Activated CD4-positive, alpha-beta T cell treated with anti-CD3 and anti-CD28 coated beads, Interleukin-10, Interleukin-2, amounts not matched to agents 100 ng/mL and 50 ng/mL, durations not matched to agents 16 hours and 8 hours (primary cell): ENCODE results near the gene PFN1.
A peak's percentile ranks its signal among the peaks of the same experiment; 100 is the strongest.

Experiments
- DNase-seq: peaks from one replicate; pipeline ENCODE4 v3.0.0-alpha.2; 2020

Gene PFN1

GRCh38 chr17:4967539-4968485 lies 19.5 kb upstream of the PFN1 start, which contains the start of gene SPAG7:
Gene SPAG7 (minus strand): TSS chr17:4967817. CDS start chr17:4967804, 13 bp downstream.
- DNase-seq: peak; percentile 95

DNA sequence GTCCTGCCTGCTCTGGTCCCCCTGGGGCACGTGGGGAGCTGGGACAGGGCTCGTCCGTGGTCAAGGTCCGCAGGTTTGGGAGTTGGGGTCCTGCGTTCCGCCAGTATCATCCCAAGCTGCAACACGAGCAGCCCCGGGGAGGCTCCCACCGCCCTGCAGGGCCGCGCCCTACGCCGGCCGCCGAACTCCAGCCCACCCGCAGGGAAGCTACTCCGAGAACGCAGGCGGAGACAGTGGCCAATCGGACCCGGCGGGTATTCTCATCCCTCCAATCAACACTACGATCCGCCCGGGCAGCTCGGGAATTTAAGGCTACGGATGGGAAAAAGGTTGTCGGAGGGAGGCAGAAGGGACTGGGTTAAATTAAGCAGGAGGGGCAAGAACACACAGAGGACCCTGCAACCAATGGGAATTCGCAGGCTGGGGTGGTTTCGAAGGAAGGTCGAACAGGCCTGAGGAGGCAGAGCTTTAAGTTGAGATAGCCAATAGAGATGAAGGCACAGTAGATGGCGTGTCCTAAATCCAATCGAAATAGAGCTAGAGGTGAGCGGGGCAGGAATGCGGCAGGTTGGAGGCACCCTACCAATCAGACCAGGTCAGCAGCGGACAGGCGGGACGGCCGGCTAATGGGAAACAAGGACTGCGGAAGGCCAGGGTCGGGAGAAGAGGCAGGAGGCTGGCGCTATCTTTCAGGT lies 18.7 kb upstream of the PFN1 start:
- peak; percentile 99 for DNase-seq

DNA sequence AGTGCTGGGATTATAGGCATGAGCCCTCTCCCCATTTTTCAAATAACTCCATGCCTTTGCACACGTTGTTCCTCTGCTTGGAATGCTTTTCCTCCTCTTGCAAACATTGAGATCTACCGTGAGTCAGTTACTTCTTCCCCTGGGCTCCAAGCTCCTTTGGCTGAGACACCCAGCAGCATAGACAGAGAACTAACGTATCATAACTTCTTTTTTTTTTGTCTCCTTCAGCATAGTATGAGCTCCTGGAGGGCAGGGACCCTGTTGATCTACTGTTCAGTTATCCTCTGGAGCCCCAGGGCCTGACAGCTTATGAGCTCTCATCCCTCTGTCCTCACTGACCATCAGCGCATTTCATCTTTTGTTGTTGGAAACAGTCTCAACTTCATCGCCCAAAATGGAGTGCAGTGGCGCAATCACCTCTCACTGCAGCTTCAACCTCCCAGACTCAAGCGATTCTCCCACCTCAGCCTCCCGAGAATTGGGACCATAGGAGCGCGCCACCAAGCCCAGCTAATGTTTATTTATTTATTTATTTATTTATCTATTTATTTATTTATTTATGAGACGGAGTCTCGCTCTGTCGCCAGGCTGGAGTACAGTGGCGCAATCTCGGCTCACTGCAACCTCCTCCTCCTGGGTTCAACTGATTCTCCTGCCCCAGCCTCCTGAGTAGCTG lies 17.1 kb upstream of the PFN1 start:
- DNase-seq: no peak

GRCh38 chr17:4960279-4960922 lies 12.1 kb upstream of the PFN1 start:
- no peak for DNase-seq

GRCh38 chr17:4959261-4959965 lies 11.1 kb upstream of the PFN1 start:
- no peak for DNase-seq

- no peak for DNase-seq
These were observed 9.8 kb upstream of the PFN1 start for GRCh38 chr17:4958102-4958501.

DNA sequence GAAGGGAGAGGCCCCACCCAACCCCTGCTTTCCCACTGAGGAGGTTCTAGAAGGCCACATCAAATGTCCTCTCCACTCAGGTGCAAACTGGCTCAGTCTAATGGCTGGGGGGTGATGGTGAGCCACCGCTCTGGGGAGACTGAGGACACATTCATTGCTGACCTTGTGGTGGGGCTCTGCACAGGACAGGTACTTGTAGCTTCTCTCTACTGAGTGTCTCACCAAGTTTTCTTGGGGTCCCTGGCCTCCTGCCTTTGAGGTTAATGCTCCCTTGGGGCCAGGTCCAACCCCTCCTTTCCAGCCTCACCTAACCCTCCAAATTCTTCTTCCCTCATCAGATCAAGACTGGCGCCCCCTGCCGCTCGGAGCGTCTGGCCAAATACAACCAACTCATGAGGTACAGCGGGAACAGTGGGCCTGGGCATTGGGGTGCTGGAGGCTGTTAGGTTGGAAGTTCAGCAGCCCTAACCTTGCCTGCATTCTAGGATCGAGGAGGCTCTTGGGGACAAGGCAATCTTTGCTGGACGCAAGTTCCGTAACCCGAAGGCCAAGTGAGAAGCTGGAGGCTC lies 8.2 kb upstream of the PFN1 start:
- peak; percentile 41 for DNase-seq

DNA sequence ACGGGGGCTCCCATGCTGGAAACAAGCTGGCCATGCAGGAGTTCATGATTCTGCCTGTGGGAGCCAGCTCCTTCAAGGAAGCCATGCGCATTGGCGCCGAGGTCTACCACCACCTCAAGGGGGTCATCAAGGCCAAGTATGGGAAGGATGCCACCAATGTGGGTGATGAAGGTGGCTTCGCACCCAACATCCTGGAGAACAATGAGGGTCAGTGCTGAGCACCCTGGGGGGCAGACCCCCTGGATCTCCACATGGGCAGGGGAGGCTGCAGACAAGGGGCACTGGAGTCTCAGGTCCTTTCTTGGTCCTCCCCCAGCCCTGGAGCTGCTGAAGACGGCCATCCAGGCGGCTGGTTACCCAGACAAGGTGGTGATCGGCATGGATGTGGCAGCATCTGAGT lies 6.8 kb upstream of the PFN1 start:
- DNase-seq: no peak

DNA sequence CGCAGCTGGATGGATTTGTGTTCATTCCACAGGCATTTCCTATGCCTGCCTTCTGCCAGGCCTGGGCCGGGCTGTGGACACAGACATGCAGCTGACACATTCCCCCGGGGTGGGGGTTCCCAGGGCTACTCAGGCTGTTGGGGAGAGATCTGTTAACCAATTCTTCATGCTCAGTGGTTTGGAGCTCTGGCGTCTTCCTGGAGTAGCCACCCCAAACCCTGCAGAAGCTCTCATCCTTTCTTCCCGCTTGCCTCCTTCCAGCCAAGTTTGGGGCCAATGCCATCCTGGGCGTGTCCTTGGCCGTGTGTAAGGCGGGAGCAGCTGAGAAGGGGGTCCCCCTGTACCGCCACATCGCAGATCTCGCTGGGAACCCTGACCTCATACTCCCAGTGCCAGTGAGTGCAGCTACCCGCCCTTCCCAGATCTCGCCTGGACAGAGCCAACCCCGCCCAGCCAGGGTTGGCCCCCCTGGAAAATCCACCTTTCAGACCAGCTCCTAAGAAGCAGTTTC lies 5.2 kb upstream of the PFN1 start:
- DNase-seq: no peak

DNA sequence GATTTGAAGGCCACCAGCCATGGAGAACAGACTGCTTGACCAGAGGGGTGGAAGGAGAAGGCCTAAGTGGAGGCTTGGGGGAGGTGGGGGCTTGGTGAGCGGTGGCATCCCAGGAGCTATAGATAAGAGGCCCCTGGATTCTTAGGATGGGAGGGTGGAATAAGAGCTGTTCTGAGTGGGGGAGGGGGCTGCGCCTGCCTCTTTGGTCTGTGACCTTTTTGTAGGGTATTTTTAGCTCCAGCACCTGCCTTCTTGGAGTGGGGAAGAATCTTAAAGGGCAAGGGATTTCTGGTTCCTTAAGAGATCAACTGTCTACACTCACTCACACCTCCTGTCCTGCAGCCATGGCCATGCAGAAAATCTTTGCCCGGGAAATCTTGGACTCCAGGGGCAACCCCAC lies 3.2 kb upstream of the PFN1 start:
- no peak for DNase-seq

DNA sequence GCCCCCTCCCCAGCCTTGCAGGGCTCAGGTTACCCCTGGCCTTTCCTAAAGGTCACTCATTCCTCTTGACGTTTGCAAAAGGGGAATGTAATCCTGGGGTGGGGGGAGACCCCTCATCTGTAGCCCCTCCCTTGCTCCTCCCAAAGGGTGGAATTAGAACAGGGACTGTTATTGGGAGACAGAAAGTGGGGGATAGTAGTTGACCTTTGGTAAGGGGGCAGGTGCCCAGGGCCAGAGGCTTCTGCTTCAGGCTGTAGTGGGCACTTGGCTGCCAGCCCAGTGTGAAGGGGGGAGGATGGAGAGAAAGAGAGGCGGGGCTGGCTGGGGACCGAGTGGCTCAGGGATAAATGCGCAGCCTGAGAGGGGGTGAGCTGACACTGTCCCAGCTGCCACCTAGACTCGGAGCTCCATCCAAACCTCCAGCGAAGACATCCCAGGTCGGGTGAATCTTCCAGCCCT lies 2.4 kb upstream of the PFN1 start, which contains the start of gene ENO3:
Gene ENO3, plus strand, starts transcription at position 374 of the 459 bp plus-strand sequence. CDS start 711 bp downstream, outside the sequence.
- DNase-seq: no peak

DNA sequence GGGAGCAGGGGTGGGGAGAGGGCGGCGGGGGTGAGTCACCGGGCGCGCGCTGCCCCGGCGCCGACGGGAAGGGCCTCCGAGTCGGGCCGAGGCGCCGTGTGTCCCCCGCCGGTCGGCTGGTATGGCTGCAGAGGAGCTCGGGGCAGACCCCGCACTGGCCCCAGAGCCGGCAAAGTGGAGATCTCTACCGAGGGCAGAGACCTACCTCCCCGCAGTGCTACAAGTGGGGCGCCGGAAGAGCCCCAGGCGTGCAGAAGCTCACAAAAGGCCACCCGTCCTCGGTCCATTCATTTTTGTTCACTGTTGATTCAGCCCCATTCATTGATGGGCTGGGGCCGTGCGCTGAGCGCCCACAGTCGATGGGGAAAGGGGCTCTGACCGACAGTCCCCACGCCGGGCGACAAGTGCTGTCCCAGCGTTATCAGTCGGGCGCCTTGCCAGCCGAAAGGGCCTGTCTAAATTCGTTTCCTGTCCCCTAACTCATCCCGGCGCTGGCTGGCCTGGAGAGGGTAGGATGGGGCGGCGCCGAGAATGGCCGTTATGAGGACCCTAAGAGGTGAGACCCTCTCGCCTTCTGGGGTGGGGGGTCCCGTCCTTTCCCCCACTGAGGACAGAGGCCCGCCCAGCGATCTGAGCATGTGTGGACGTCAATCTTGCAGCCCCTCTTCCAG lies 1.9 kb upstream of the PFN1 start:
- peak; percentile 41 for DNase-seq

DNA sequence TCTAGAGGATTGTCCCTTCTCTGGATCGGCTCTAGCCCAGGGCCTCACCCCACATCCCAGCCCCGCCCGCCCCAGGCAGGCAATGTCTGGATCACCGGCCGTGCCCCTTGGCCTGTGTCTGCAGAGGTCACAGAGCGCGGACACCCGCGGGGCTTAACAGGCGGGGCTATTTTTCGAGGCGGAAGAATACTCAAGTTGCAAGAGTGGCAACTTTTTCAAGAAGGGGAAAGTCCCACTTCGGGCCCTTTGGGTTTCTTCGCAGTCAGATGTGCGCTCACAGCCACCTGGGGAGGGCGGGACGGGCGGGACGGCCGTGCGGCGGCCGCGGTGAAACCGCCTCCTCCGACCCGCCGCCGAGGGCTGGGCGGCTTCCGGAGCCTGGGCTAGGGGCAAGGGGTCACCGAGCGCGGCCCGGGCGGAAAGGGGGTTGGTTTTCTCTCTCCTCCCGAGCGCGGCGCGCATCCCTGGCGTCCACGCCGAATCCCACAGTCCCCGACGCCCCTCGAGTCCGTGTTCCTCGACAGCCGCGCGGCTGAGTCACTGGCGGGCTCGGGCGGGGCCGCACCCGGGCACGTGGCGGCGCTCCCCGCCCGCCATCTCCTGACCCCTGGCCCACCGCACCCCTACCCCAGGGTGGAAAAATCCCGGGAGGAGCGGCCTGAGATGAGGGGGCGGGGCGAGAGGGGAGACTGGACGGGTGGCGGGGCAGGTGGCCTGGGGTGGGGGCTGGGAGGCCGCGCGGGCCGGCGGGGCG lies 1.2 kb upstream of the PFN1 start:
- peak; percentile 90 for DNase-seq

DNA sequence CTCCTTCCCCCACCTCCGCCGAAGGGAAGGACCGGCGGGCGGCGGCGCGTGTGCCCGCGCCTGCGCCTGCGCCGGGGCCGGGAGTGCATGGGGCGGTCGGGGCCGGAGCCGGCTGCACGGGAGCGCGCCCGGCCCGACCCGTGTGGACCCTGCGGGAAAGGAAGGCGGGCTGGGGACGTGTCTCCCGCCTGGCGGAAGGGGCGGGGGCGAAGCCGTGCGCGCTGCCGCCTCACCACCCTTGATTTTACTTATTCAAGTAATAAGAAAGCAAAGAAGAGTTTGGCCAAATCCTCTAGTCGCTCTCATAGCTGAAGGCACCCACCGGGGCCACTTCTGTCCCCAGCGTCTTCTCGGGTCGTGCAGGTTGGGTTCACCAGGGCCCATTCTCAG lies 596 bp upstream of the PFN1 start:
- DNase-seq: peak; percentile 90

GRCh38 chr17:4947411-4948165 lies 742 bp downstream of the PFN1 start:
- peak; percentile 86 for DNase-seq

GRCh38 chr17:4947010-4947410 lies 1.3 kb downstream of the PFN1 start:
- DNase-seq: no peak

DNA sequence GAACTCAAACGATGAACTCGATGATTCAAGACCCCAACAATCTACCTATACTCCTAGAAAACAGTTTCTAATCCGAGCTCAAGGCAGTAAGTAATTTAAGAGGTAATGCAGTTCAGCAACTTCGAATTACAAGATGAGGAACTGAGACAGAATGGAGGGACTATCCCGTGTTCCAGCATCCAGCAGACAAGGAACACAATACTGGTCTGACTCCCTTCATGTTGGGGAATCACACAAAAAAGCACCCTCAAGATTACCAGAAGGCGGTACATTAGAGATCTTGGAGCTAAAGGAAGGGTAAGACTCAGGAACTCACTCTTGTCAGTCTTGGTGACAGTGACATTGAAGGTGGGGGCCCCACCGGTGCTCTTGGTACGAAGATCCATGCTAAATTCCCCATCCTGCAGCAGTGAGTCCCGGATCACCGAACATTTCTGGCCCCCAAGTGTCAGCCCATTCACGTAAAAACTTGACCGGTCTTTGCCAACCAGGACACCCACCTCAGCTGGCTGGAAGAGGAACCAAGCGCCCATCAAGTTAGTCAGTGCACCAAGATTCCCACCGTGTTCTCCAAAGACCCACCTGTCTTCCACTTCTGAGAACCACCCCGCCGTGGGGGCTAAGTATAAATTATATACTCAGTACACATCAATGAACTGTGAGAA lies 1.9 kb downstream of the PFN1 start:
- DNase-seq: no peak

- DNase-seq: peak; percentile 31
These were observed 2.4 kb downstream of the PFN1 start for GRCh38 chr17:4945944-4946280.
